GM12878 (cell line): ENCODE measurements around the gene APOA5. TPM values are rescaled to one million over a fixed set of nuclear protein-coding genes. Genes with fewer than 3 reads are reported as not detected.

Experiments used
- ATAC-seq: fragments of 200-7000 bp; cut with Tn5 transposase; 3 replicates; pipeline ENCODE4 v1.9.1; 2020; ENCODE audit warnings: mild to moderate bottlenecking, moderate library complexity
- BruUV-seq: library from RNA; stranded (reverse); fragments of 400-500 nt; replicated peaks from 2 replicates; lab custom pipeline; 2021; lab: Mats Ljungman, UMichigan
- CTCF ChIA-PET: fragments of 300-600 bp; sonication (Branson Sonifier 250); formaldehyde crosslinking; extraction: SDS; loops from one replicate; lab custom pipeline; 2021; ENCODE audit warnings: inconsistent platforms; lab: Yijun Ruan, JAX
- POLR2A ChIA-PET: fragments of 350-600 bp; formaldehyde crosslinking; extraction: SDS; loops from one replicate; lab custom pipeline; 2021; ENCODE audit warnings: inconsistent platforms; lab: Charles Lee
- RAD21 ChIA-PET: fragments of 300-600 bp; sonication (Branson Sonifier 250); formaldehyde crosslinking; loops from one replicate; lab custom pipeline; 2023; ENCODE audit warnings: antibody characterized with exemption; ENCODE audit not compliant: unreplicated experiment; lab: Charles Lee
- SMC1A ChIA-PET: fragments of 300-600 bp; sonication (Branson Sonifier 250); formaldehyde crosslinking; loops from one replicate; lab custom pipeline; 2023; ENCODE audit not compliant: unreplicated experiment, uncharacterized antibody; lab: Charles Lee
- DNase-seq: peaks from one replicate; pipeline ENCODE4 v3.0.0-alpha.2; 2011; ENCODE audit warnings: low read depth, low spot score
- FAIRE-seq: peaks from 3 replicates; lab custom pipeline; 2011; peaks lifted over from hg19 to GRCh38; lab: Jason Lieb, UNC
- H2AFZ ChIP-seq: 2 replicates; pipeline ENCODE4 v1.6.0; 2011; ENCODE audit warnings: low read depth, low read length, control low read depth; ENCODE audit not compliant: control insufficient read depth
- H3K27ac ChIP-seq: 2 replicates; pipeline ENCODE4 v1.5.1; 2011; ENCODE audit warnings: control low read depth; ENCODE audit not compliant: control insufficient read depth, insufficient read depth
- H3K27me3 ChIP-seq, 2 experiments: replicated peaks in 1 of 2; 2 replicates each; pipeline versions ENCODE4 v1.6.0 to v1.6.1; 2011; ENCODE audit warnings: low read length in 1 of 2; ENCODE audit not compliant: control insufficient read depth in 2 of 2, insufficient read depth in 2 of 2
- H3K36me3 ChIP-seq, 2 experiments: 2 replicates each; pipeline ENCODE4 v1.5.1; 2011; ENCODE audit warnings: low read length in 1 of 2; ENCODE audit not compliant: control insufficient read depth in 2 of 2, insufficient read depth in 2 of 2
- H3K4me1 ChIP-seq: 2 replicates; pipeline ENCODE4 v1.6.1; 2011; ENCODE audit warnings: mild to moderate bottlenecking, low read length, moderate library complexity, mixed read lengths; ENCODE audit not compliant: control insufficient read depth, insufficient read depth
- H3K4me2 ChIP-seq: 2 replicates; pipeline ENCODE4 v1.6.0; 2011; ENCODE audit warnings: control low read depth; ENCODE audit not compliant: control insufficient read depth, insufficient read depth
- H3K4me3 ChIP-seq: fragments of 200-600 bp; sonication (generic); 2 replicates; pipeline ENCODE4 v1.5.1; 2016
- H3K79me2 ChIP-seq: 2 replicates; pipeline ENCODE4 v1.6.0; 2011; ENCODE audit warnings: low read length; ENCODE audit not compliant: control insufficient read depth, insufficient read depth
- H3K9ac ChIP-seq: 2 replicates; pipeline ENCODE4 v1.8.0; 2011; ENCODE audit warnings: low read length, control low read depth, mixed read lengths; ENCODE audit not compliant: control insufficient read depth, insufficient read depth
- H3K9me3 ChIP-seq: replicated peaks from 3 replicates; pipeline ENCODE4 v1.5.1; 2011; ENCODE audit warnings: mild to moderate bottlenecking, low read length; ENCODE audit not compliant: control insufficient read depth, insufficient read depth
- H4K20me1 ChIP-seq: 2 replicates; pipeline ENCODE4 v1.6.0; 2011; ENCODE audit not compliant: control insufficient read depth, insufficient read depth
- ETV6 ChIP-seq, 2 experiments: fragments of 450-650 bp in 1 of 2; IDR thresholded peaks in 1 of 2; conservative IDR thresholded peaks in 1 of 2; 2 replicates each; pipeline ENCODE4 v1.6.1; 2014; ENCODE audit warnings: antibody characterized with exemption in 1 of 2, borderline replicate concordance in 1 of 2, low read depth in 1 of 2, mild to moderate bottlenecking in 1 of 2, moderate library complexity in 1 of 2
- EZH2 ChIP-seq: IDR thresholded peaks from 2 replicates; pipeline ENCODE4 v1.6.1; 2012; ENCODE audit warnings: low read depth, mild to moderate bottlenecking, control low read depth, inconsistent platforms, low read length, borderline replicate concordance; ENCODE audit not compliant: control insufficient read depth
- NFYA ChIP-seq: IDR thresholded peaks from 2 replicates; pipeline ENCODE4 v1.6.1; 2011; ENCODE audit warnings: low read depth, mild to moderate bottlenecking, low read length, improper control_type of control experiment, borderline replicate concordance
- RBBP5 ChIP-seq: fragments of 200-600 bp; sonication (generic); conservative IDR thresholded peaks from 2 replicates; pipeline ENCODE4 v1.6.1; 2016
- STAT3 ChIP-seq: IDR thresholded peaks from 2 replicates; pipeline ENCODE4 v1.6.1; 2011; ENCODE audit warnings: low read depth, low read length, improper control_type of control experiment
- ZNF207 ChIP-seq: fragments of 450-650 bp; IDR thresholded peaks from 2 replicates; pipeline ENCODE4 v1.6.1; 2014; ENCODE audit warnings: antibody characterized with exemption, mild to moderate bottlenecking, borderline replicate concordance
- ZNF217 ChIP-seq: fragments of 450-650 bp; IDR thresholded peaks from 2 replicates; pipeline ENCODE4 v1.6.1; 2017; ENCODE audit warnings: antibody characterized with exemption, mild to moderate bottlenecking
- WGBS: methylation state at CpG from one replicate; pipeline ENCODE4 v1.1.6; 2016; ENCODE audit warnings: low lambda C conversion rate; ENCODE audit not compliant: insufficient replicate concordance, insufficient coverage; ENCODE audit errors: missing lambda C conversion rate; 5-methylcytosine and 5-hydroxymethylcytosine counted together
- in situ Hi-C: fragments of 300-500 bp; cut with MboI; formaldehyde crosslinking; loops from 9 replicates; pipeline ENCODE4 v1.14.3; 2018; ENCODE audit warnings: mixed read lengths
- intact Hi-C: fragments of 100-400 bp; cut with micrococcal nuclease; formaldehyde crosslinking; loops from one replicate; pipeline ENCODE4 v1.14.2; 2022; ENCODE audit not compliant: unreplicated experiment
- polyA plus RNA-seq, 11 experiments: library from polyadenylated mRNA; depleted of rRNA in 4 of 11; unstranded in 6 of 11; stranded (reverse) in 5 of 11; fragments of >200 nt; fragmentation: Nextera tagmentation in 4 of 11; fragmentation: Illumina TruSeq in 1 of 11; extraction: Ambion mirVana in 4 of 11; extraction: Trizol in 1 of 11; gene quantifications; 1 replicate in 1 of 11; 2 replicates in 10 of 11; pipeline versions ENCODE4 v1.2.1 to v1.2.3, GENCODE V29; 2011 to 2016; ENCODE audit warnings: inconsistent platforms in 2 of 11, missing spikeins in 2 of 11, low read depth in 1 of 11
- total RNA-seq, 4 experiments: library from RNA; depleted of rRNA in 3 of 4; stranded (reverse); fragments of >200 nt in 3 of 4; fragmentation: Illumina TruSeq in 1 of 4; extraction: Trizol in 1 of 4; gene quantifications; 2 replicates each; pipeline versions ENCODE4 v1.2.1 to v1.2.3, GENCODE V29; 2013 to 2021
- TF ChIP-seq, protein P1 (sequence below): IDR thresholded peaks from 2 replicates; pipeline ENCODE4 v1.6.1; 2011; ENCODE audit warnings: borderline replicate concordance, low read depth, mild to moderate bottlenecking, moderate library complexity, mixed read lengths, low read length; ENCODE audit not compliant: insufficient read depth; ENCODE audit errors: extremely low read length
- TF ChIP-seq, protein P2 (sequence below): IDR thresholded peaks from 2 replicates; pipeline ENCODE4 v1.6.1; 2012; ENCODE audit warnings: improper control_type of control experiment, low read depth, low read length; ENCODE audit not compliant: insufficient replicate concordance

The APOA5 gene
- total and polyA plus RNA-seq, 10 of the 15 experiments (the other 5 are each of a cell fraction or from before 2014, with no cell fraction given) = 0.15 TPM; not detected in 9

DNA sequence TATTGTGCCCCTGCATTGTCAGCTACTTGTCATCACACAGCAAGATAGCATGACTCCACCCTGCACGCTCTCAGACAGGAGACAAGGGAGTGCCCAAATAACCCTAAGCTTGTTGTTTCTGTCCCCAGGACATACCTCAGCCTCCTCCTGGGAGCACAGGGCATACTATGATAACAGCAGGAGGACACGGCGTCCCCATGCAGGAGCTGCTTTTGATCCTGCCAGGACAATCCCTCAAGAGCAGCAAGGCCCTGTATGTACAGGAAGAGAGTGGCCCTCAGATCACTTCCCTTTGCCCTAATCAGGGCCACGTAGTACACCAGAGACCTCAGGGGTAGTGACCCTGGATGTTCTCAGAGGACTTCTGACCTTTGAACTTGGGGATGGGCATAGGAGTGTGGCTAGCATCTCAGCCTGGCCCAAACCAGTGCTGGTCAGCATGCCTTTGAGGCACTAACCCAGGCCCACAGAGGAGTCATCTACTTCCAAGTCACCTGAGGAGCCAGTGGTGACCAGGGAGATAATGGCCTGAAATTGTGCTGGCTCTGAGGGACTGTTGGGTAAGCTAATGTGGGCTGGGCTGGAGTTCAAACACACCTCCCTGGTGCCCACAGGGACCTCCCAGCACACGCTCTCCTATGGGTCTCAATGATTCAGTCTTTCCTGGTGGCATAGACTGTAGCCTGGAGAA is 22.2 kb upstream of the APOA5 start:
- RAD21 ChIA-PET = interaction anchor here (1.0 kb wide), 1 partner anchor 23 kb away, joined by 3 read pairs; the partner anchor contains the start of gene APOA5
- no TSS peak for BruUV-seq
- DNase-seq = no peak
- H3K4me3 ChIP-seq = no peak overlapping the region
- intact Hi-C loops (no loop called here), in situ Hi-C loops (no loop called here)
- 37% methylated on average over 5 of the region's 5 CpGs for WGBS
- TF ChIP-seq, protein P1, sequence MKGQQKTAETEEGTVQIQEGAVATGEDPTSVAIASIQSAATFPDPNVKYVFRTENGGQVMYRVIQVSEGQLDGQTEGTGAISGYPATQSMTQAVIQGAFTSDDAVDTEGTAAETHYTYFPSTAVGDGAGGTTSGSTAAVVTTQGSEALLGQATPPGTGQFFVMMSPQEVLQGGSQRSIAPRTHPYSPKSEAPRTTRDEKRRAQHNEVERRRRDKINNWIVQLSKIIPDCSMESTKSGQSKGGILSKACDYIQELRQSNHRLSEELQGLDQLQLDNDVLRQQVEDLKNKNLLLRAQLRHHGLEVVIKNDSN = no peak
- TF ChIP-seq ETV6 (conservative IDR thresholded peaks at IDR 0.05 in 1 of 2, IDR thresholded peaks at IDR 0.05 in 1 of 2; ENCODE audit: borderline replicate concordance in 1 of 2, low read depth in 1 of 2) (no peak), RBBP5 (no peak), ZNF207 (no peak), EZH2 (no peak), STAT3 (no peak), ZNF217 (no peak), NFYA (no peak)
- TF ChIP-seq, protein P2, sequence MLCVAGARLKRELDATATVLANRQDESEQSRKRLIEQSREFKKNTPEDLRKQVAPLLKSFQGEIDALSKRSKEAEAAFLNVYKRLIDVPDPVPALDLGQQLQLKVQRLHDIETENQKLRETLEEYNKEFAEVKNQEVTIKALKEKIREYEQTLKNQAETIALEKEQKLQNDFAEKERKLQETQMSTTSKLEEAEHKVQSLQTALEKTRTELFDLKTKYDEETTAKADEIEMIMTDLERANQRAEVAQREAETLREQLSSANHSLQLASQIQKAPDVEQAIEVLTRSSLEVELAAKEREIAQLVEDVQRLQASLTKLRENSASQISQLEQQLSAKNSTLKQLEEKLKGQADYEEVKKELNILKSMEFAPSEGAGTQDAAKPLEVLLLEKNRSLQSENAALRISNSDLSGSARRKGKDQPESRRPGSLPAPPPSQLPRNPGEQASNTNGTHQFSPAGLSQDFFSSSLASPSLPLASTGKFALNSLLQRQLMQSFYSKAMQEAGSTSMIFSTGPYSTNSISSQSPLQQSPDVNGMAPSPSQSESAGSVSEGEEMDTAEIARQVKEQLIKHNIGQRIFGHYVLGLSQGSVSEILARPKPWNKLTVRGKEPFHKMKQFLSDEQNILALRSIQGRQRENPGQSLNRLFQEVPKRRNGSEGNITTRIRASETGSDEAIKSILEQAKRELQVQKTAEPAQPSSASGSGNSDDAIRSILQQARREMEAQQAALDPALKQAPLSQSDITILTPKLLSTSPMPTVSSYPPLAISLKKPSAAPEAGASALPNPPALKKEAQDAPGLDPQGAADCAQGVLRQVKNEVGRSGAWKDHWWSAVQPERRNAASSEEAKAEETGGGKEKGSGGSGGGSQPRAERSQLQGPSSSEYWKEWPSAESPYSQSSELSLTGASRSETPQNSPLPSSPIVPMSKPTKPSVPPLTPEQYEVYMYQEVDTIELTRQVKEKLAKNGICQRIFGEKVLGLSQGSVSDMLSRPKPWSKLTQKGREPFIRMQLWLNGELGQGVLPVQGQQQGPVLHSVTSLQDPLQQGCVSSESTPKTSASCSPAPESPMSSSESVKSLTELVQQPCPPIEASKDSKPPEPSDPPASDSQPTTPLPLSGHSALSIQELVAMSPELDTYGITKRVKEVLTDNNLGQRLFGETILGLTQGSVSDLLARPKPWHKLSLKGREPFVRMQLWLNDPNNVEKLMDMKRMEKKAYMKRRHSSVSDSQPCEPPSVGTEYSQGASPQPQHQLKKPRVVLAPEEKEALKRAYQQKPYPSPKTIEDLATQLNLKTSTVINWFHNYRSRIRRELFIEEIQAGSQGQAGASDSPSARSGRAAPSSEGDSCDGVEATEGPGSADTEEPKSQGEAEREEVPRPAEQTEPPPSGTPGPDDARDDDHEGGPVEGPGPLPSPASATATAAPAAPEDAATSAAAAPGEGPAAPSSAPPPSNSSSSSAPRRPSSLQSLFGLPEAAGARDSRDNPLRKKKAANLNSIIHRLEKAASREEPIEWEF = no peak
- H2AFZ ChIP-seq = no peak overlapping the region
- SMC1A ChIA-PET = interaction anchor here (0.7 to 1.2 kb wide), 3 partner anchors 20 to 38 kb away, joined by 3 to 4 read pairs (median 3); no protein-coding TSS in a partner anchor
- no peaks in the 10 kb centered on the region for H3K36me3 ChIP-seq
- no peaks in the 10 kb centered on the region for H3K27me3 ChIP-seq
- H3K27ac ChIP-seq = no peak overlapping the region
- no peak overlapping the region for H3K9ac ChIP-seq
- no peaks in the 10 kb centered on the region for H3K9me3 ChIP-seq
- no peak for FAIRE-seq
- POLR2A ChIA-PET = no interaction called here
- H4K20me1 ChIP-seq = no peaks in the 10 kb centered on the region
- no peaks in the 10 kb centered on the region for H3K4me1 ChIP-seq
- CTCF ChIA-PET = interaction anchor here (1.3 to 2.1 kb wide), 4 partner anchors 14 to 67 kb away, joined by 3 to 12 read pairs (median 8); partner anchors contain the start of gene APOA5
- ATAC-seq = no peak
- no peaks in the 10 kb centered on the region for H3K79me2 ChIP-seq
- no peak overlapping the region for H3K4me2 ChIP-seq
